HFF-Myc (cell line): ENCODE data around the gene MLLT10.

Experiments used
- DNase-seq: peaks from one replicate; pipeline ENCODE4 v3.0.0-alpha.2; 2011; ENCODE audit warnings: low read depth; ENCODE audit errors: extremely low read depth
- H3K4me3 ChIP-seq: replicated peaks from 2 replicates; pipeline ENCODE4 v1.5.1; 2011; ENCODE audit warnings: low read depth, mild to moderate bottlenecking, control low read depth, low read length
- CTCF ChIP-seq: IDR thresholded peaks from 2 replicates; pipeline ENCODE4 v1.5.1; 2012; ENCODE audit warnings: mild to moderate bottlenecking, low read depth, low read length, control low read depth; ENCODE audit errors: missing control alignments

Gene MLLT10

DNA sequence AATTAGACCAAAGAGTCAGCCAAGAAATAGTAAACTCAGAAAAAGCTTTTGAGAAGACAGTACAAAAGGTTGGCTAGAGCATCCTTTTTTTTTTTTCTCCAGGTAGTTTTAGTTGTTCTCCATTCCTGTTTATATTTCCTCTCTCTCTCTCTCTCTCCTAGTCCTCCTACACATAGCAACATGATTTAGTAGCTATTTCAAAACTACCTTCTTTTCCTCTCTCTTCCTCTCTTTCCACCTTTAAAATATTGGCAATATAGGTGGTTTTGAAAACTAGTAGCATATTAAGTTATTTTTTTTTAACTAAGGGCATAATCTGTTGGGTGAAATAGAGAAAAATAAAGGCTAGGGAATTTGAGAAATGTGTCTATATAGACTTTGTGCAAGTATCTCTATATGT lies 13.5 kb upstream of the MLLT10 start:
- no peak for DNase-seq
- H3K4me3 ChIP-seq: no peak overlapping the region
- no peak for TF ChIP-seq CTCF

- no peak overlapping the region for H3K4me3 ChIP-seq
Measured at GRCh38 chr10:21520949-21521348, 13.1 kb upstream of the MLLT10 start.

DNA sequence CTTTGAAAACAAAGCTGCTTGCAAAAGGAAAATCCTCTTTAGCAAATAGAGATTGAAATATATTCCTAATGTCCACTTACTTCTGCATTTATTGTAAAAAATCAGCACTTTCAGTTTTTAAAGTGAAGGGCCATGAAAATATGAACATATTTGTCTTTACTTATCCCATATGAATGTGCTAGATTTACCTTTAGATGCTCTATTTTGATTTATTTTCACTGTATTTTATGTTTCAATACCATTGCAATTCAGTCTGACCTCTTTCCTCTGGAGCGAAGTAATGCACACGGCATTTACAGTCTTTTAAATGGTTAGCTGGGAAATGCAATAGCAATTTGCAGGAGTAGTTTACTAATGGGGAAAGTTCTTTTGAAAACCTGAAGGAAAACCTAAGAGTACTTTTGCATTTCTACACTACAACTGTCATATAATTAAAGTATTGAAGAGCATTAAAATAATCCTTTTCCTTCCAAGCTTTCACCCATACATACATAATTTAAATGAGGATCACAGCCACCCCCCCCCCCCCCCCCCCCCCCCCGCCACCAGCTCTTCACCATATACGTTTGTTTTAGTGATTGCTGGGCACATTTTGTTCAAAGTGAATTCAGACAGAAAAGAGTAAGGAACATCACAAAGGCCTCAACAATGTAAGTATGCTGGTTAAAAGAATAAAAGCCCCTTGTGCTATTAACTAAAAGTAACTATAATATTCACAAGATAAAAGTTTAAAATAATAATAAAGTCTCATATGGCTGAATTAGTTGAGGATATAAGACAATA lies 12.1 kb upstream of the MLLT10 start:
- H3K4me3 ChIP-seq: no peak overlapping the region
- DNase-seq: no peak
- TF ChIP-seq CTCF: no peak

More at GRCh38 chr10:21520949-21521348, 13.1 kb upstream of the MLLT10 start:
- DNase-seq: no peak
- TF ChIP-seq CTCF: no peak

GRCh38 chr10:21522631-21523406 lies 11.2 kb upstream of the MLLT10 start:
- no peak for DNase-seq
- no peak for TF ChIP-seq CTCF
- no peak overlapping the region for H3K4me3 ChIP-seq

GRCh38 chr10:21523557-21524008 lies 10.4 kb upstream of the MLLT10 start:
- peak overlapping the region; percentile 58; the same call in 1 of the 2 replicates for H3K4me3 ChIP-seq
- TF ChIP-seq CTCF: no peak
- peak; percentile 68 for DNase-seq

- no peak for DNase-seq
- no peak for TF ChIP-seq CTCF
- peak overlapping the region; percentile 58 for H3K4me3 ChIP-seq
Measured at GRCh38 chr10:21524131-21524525, 9.9 kb upstream of the MLLT10 start.
